ENCODE results near the gene CLASP1. TPM values are rescaled to one million over a fixed set of nuclear protein-coding genes. Genes with fewer than 3 reads are reported as not detected.

The CLASP1 gene
- total and polyA plus RNA-seq, 2 of the 8 experiments (the other 6 are each of a cell fraction or from before 2014, with no cell fraction given), result 7.3 to 53.9 TPM

DNA sequence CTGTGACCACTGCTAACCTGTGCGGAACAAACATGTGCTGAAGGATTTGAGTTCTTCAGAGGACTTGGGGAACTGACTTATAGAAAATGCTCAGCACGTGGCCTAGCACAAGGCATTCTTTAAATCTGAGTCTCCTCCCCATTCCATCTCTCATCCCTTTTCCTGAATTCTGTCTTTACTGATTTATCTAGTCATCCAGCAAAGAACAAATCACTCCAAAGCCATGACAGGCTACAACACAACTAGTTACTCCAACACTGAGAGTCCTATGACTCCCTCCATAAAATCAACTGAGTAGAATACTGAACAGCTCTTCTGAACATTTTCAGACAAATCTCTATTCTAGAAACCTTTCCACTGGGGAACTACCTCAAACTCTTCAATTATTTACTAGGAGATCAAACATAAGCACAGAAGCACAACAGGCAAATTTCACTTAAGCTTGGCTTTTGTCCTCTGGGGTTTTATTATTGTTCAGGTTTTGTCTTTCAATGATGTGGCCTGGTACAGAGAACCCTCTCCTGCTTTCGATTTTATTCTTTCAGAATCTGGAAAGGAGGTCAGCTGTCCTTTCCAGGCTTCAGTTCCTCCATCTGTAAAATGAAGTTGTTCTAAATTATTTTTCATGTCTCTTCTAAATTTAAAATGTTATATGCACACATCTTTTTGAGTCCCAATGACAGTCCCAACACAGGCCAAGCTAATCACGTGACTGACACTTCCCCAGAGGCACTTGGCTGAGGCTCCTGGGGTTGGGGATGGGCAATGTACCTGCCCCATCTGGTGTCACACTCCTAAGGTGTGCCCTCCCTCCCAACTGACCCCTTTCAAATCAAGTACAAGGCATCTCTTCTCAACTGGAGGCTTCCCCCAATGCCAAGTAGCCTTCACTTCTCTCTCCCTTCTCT lies 86.7 kb downstream of the CLASP1 start:
- Histone ChIP-seq H4K5ac (ENCODE audit: insufficient read length, low read depth, low read length) (no peak overlapping the region), H3K23me2 (ENCODE audit: low read depth, low read length) (no peaks in the 10 kb centered on the region), H2BK20ac (ENCODE audit: low read length) (no peak overlapping the region), H2AFZ (ENCODE audit: low read length) (no peak overlapping the region), H4K20me1 (replicated peaks in 1 of 2; ENCODE audit: control insufficient read depth in 1 of 2, insufficient read depth in 2 of 2, low read length in 2 of 2) (peaks cover 0 to 3% of the 10 kb centered on the region in 2 experiments), H3K23ac (ENCODE audit: insufficient read length) (no peak overlapping the region), H4K91ac (replicated peaks; ENCODE audit: insufficient read length, low read length) (no peak overlapping the region), H3K4me3 (ENCODE audit: extremely low read depth in 1 of 4, insufficient read depth in 2 of 4, low read depth in 3 of 4, low read length in 4 of 4) (no peak overlapping the region), H3K27ac (ENCODE audit: low read depth, low read length) (no peak overlapping the region), H2AK5ac (ENCODE audit: low read depth, low read length) (no peak overlapping the region), H3K4ac (replicated peaks; ENCODE audit: insufficient read length, low read depth, low read length) (no peak overlapping the region), H3K27me3 (replicated peaks in 1 of 4; ENCODE audit: control insufficient read depth in 3 of 4, extremely low read depth in 1 of 4, insufficient read depth in 3 of 4, low read length in 3 of 4) (no peaks in the 10 kb centered on the region), H2BK15ac (ENCODE audit: low read length) (no peak overlapping the region), H3K79me1 (ENCODE audit: low read depth, low read length) (peaks cover 17% of the 10 kb centered on the region; the same call in 1 of the 2 replicates), H3K4me2 (ENCODE audit: insufficient read depth in 1 of 2, low read depth in 2 of 2, low read length in 2 of 2) (no peak overlapping the region), H4K8ac (ENCODE audit: extremely low read depth, insufficient read depth, low read length) (no peak overlapping the region), H3K36me3 (ENCODE audit: control insufficient read depth in 2 of 4, insufficient read depth in 4 of 4, low read length in 3 of 4) (no peaks in the 10 kb centered on the region), H3K79me2 (ENCODE audit: control insufficient read depth in 1 of 2, insufficient read depth in 2 of 2, low read length in 2 of 2) (peaks cover 7 to 73% of the 10 kb centered on the region in 2 experiments; a peak in 3 of 4 replicates), H3K14ac (ENCODE audit: insufficient read length) (no peak overlapping the region), H2BK12ac (ENCODE audit: low read depth, low read length) (no peak overlapping the region), H3K4me1 (replicated peaks in 1 of 4; ENCODE audit: control insufficient read depth in 3 of 4, insufficient read depth in 4 of 4, low read length in 3 of 4) (peaks cover 0 to 6% (median 0%) of the 10 kb centered on the region in 4 experiments; a peak in 2 of 7 replicates), H3K18ac (ENCODE audit: extremely low read depth, low read length) (no peak overlapping the region), H3K9me3 (ENCODE audit: insufficient read depth in 2 of 2, low read depth in 1 of 2, low read length in 1 of 2) (peaks cover 0 to 6% of the 10 kb centered on the region in 2 experiments; a peak in 1 of 4 replicates), H2BK5ac (ENCODE audit: low read depth, low read length) (no peak overlapping the region), H2BK120ac (replicated peaks; ENCODE audit: low read depth, low read length) (no peak overlapping the region), H3K56ac (replicated peaks; ENCODE audit: insufficient read length, low read depth, low read length) (no peak overlapping the region), H3K9ac (replicated peaks in 1 of 4; ENCODE audit: extremely low read depth in 1 of 4, low read depth in 3 of 4, low read length in 3 of 4) (no peak overlapping the region)
- ChIA-PET CTCF (ENCODE audit: partially characterized antibody) (interaction anchor here (0.6 to 1.4 kb wide), 2 partner anchors 25 to 1556 kb away, joined by 4 to 5 read pairs; no protein-coding TSS in a partner anchor), POLR2A (ENCODE audit: partially characterized antibody) (interaction anchor here (1.2 to 1.4 kb wide), 2 partner anchors 9 to 32 kb away, joined by 3 to 4 read pairs; partner anchors contain the start of gene RNU4ATAC)
- DNase-seq (ENCODE audit: low read depth in 1 of 2, low spot score in 2 of 2), result no peak
- 86% methylated on average over 4 of the region's 4 CpGs; no CpG with 5 or more reads in 1 of the 2 experiments for WGBS, 2 experiments (ENCODE audit: extremely low coverage in 1 of 2, insufficient coverage in 1 of 2, insufficient read length in 1 of 2, insufficient replicate concordance in 2 of 2, low coverage in 1 of 2, low lambda C conversion rate in 2 of 2, missing lambda C conversion rate in 1 of 2)
- TF ChIP-seq ZNF274 (IDR thresholded peaks at IDR 0.05; ENCODE audit: borderline replicate concordance, extremely low read depth, low read length) (no peak), RBBP5 (IDR thresholded peaks at IDR 0.05; ENCODE audit: borderline replicate concordance, low read depth, low read length) (no peak), KDM5A (IDR thresholded peaks at IDR 0.05; ENCODE audit: low read length) (no peak), ASH2L (IDR thresholded peaks at IDR 0.05; ENCODE audit: low read length) (no peak), CBX8 (IDR thresholded peaks at IDR 0.05; ENCODE audit: borderline replicate concordance, low read depth, low read length) (no peak), SRF (IDR thresholded peaks at IDR 0.05; ENCODE audit: low read depth, low read length) (no peak), SIRT6 (IDR thresholded peaks at IDR 0.05; ENCODE audit: low read length) (no peak), POLR2AphosphoS5 (IDR thresholded peaks at IDR 0.05; ENCODE audit: low read depth, low read length) (no peak)
- no peak for FAIRE-seq

Data from H1 (cell line).